ENCODE measurements around the gene SLC33A1.
"Not testable (repeated sequence)": the region's sequence is repeated elsewhere in the genome, so short reads cannot be mapped to it uniquely, and the experiment has no call there.

The SLC33A1 gene

DNA sequence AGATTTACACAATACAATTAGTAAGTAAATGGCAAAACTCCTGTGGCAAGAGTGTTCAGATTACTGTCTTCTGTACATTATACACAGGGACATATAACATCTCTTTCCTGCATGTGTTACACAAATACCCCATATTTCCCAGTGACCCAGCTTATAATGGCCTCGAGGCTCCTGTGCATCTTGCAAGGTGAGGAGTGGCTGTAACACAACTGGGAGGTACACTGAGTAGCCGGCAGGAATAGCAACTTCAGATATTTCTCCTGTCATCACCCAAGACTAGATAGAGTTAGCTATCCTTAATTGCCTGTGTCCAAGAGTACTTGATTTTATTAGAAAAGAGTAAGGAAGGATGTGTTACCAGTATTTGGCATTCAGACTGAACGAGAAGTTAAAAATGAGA, 21.8 kb upstream of the SLC33A1 start:
- DNase-seq (ENCODE audit: insufficient read length): no peak
- TF ChIP-seq TAF1 (IDR thresholded peaks at IDR 0.05; ENCODE audit: borderline replicate concordance, low read depth, low read length) (no peak), POLR2A (IDR thresholded peaks at IDR 0.05; ENCODE audit: low read depth, low read length) (no peak), POLR2AphosphoS5 (IDR thresholded peaks at IDR 0.05; ENCODE audit: low read depth, low read length) (no peak)
- FAIRE-seq: no peak

DNA sequence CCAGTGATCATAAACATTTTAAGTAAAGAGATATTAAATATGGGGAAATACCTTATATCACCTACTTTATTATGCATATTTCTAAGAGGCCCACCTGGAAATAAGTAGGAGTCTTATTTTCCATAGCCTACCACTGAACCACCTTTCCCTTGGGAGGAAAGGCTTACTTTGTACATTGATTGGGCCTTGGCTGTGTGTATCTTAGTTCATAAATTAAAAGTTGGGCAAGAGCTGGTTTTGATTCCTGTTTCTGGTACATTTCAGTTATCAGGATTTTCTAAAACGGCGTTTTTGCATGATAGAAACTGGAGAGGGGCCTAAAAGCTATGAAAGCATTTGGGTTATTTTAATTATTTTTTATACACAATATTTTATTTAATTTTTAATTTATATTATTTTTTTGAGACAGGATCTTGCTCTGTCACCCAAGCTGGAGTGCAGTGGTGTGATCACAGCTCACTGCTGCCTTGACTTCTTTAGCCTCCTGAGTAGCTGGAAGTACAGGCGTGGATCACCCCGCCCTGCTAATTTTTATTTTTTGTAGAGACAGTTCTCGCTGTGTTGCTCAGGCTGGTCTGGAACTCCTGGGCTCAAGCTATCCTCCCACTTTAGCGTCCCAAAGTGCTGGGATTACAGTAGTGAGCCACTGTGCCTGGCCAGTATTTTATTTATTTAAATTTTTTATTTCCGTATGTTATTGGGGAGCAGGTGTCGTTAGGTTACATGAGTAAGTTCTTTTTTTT, 18.8 kb upstream of the SLC33A1 start:
- TF ChIP-seq POLR2A (IDR thresholded peaks at IDR 0.05; ENCODE audit: low read depth, low read length) (no peak), POLR2AphosphoS5 (IDR thresholded peaks at IDR 0.05; ENCODE audit: low read depth, low read length) (no peak)
- DNase-seq (ENCODE audit: insufficient read length) (no peak), FAIRE-seq (no peak)

DNA sequence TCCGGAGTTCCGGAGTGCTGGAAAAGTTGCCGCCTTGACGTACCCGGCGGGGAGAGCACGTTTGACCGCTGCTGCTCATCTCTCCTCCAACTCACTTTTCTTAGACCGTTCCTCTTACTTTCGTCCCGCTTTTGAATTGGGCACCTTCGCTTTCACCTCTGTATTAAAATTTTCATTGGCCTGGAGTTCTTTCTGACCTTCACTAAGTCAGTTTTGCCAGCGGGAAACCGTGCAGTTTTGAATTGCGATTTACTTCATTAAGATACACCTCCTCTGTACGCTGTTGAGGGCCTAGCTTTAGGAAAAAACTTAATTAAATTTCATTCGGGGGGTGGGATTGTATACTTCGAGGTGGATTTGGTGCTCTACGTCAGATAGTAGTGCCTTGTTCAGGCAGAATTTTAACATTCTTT, 17.5 kb upstream of the SLC33A1 start:
- DNase-seq (ENCODE audit: insufficient read length) (no peak), FAIRE-seq (peak; percentile 62)
- TF ChIP-seq POLR2AphosphoS5 (IDR thresholded peaks at IDR 0.05; ENCODE audit: low read depth, low read length): no peak
- TF ChIP-seq POLR2A (IDR thresholded peaks at IDR 0.05; ENCODE audit: low read depth, low read length): no peak
- TF ChIP-seq TAF1 (IDR thresholded peaks at IDR 0.05; ENCODE audit: borderline replicate concordance, low read depth, low read length): no peak

DNA sequence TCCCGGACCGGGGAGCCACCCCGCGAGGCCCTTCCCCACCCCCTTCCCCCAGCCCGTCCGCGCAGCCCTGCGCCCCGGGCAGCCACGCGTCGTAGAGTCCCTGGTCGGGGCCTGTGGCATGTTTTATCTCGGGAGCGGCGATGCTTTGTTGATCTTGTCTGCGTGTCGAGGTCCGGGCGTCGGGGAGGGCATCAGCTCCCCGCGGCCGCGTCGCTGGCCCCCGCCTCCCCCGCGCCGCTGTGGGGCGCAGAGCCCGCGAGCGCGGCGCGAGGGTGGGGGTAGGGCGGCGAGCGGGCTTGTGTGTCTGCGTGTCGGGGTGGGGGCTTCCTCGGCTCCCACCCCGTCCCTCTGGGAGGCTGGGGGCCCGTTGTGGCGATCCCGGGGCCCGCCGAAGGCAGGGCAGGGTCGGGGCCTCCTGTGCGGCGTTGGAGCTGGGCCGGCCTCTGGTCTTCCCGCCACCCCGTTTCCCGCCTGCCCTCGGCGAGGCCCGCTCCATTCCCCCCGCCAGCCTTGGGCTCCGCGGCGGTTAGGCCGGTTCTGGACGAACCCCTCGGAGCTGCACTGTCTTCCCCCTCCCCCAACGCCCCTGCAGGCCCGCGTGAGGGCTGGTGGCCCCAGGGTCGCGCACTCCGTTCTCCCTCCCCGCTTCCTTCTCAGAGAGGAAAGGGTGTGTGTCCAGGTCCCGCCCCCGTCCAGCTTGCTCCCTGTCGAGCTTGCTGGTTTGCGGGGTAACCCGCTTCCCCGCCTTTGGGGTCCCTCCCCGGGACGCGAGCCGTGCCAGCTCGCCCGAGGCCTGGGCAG, 16.9 kb upstream of the SLC33A1 start:
- FAIRE-seq: peak; percentile 53
- TF ChIP-seq POLR2A (IDR thresholded peaks at IDR 0.05; ENCODE audit: low read depth, low read length): no peak
- TF ChIP-seq TAF1 (IDR thresholded peaks at IDR 0.05; ENCODE audit: borderline replicate concordance, low read depth, low read length): no peak
- no peak for TF ChIP-seq POLR2AphosphoS5 (IDR thresholded peaks at IDR 0.05; ENCODE audit: low read depth, low read length)
- DNase-seq (ENCODE audit: insufficient read length): peak; percentile 44

DNA sequence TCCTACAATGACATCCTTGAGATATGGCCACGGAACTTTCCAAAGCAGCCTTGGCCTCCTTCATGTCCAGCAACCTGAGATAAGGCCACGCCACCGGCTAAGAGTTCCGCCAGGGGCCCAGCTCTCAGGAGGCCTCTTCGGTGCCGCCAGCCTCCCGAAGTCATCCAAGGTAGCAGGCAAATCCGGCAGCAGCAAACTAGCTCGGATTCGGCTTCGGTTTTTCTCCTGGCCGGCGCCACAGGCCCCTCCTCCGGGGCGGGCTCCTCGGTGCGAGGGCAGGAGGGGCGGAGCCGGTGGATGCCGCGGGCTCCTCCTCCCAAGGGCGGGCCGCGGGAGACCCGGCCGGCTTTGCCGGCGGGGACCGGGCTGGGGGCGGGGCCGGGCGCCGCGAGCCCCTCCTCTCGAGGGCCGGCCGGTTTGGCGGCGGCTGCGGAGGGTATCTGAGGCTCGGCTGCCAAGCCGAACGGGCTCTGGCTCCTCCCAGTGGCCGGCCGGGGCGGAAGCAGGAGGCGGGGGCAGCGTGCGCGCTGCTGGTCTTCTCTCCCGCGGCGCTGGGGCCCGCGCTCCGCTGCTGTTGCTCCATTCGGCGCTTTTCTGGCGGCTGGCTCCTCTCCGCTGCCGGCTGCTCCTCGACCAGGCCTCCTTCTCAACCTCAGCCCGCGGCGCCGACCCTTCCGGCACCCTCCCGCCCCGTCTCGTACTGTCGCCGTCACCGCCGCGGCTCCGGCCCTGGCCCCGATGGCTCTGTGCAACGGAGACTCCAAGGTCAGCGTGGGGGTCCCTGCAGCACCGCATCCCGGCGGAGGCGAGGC, 16.1 kb upstream of the SLC33A1 start, which contains the start of gene GMPS:
TSS of gene GMPS (plus strand) at position 518 of the 812 bp plus-strand sequence. CDS start at position 739, 221 bp downstream.
- DNase-seq (ENCODE audit: insufficient read length) (peak; percentile 86), FAIRE-seq (peak; percentile 88)
- TF ChIP-seq POLR2A (IDR thresholded peaks at IDR 0.05; ENCODE audit: low read depth, low read length) (peak; percentile 87), TAF1 (IDR thresholded peaks at IDR 0.05; ENCODE audit: borderline replicate concordance, low read depth, low read length) (peak; percentile 79; the same call in 1 of the 2 replicates), POLR2AphosphoS5 (IDR thresholded peaks at IDR 0.05; ENCODE audit: low read depth, low read length) (peak; percentile 66)

DNA sequence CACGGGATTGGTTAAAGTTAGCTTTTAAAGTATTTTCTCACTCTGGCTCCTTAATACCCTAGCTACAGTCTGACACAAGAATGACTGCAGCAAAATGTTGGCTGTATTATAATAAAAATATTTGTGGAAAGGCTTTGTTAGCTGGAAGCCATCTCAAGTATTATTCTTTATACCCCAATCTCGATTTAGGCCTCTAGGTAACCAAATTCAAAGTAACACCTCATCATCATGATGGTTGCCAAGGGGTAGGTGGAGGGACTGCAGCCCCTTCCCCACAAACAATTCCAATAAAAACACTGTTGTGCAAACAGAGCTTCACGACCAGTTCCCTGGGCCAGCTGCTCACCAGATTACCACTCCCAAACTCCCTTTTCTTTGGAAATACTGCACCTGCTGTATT, 15.5 kb upstream of the SLC33A1 start:
- DNase-seq (ENCODE audit: insufficient read length) (no peak), FAIRE-seq (no peak)
- TF ChIP-seq POLR2A (IDR thresholded peaks at IDR 0.05; ENCODE audit: low read depth, low read length) (no peak), POLR2AphosphoS5 (IDR thresholded peaks at IDR 0.05; ENCODE audit: low read depth, low read length) (no peak), TAF1 (IDR thresholded peaks at IDR 0.05; ENCODE audit: borderline replicate concordance, low read depth, low read length) (no peak)

DNA sequence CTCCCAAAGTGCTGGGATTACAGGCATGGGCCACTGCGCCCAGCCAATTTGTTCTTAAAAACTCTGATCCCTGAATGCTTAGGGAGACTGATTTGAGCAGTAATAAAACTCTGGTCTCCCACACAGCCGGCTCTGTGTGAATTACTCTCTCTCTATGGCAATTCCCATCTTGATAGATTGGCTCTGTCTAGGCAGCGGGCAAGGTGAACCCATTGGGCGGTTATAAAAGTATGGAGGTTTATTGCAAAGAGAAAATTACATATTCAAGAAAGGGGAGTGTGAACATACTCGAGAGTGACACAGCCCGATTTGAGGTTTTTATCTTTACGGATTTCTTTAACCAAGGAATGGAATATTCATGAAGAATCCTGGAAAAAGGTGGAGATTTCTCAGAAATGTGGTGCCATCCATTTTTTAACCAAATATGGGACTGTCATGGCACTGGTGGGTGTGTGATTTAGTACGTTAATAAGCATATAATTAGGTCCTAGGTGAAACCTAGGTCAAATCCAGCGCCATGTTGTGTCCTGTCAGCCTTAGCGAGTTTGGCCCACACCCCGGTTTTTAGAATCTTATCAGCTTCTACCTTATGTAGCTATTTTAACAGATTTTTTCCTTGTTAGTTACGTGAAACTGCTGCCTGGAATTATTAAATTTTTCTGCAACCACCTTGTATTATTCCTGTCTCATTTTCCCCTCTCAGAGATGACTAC, 9.0 kb upstream of the SLC33A1 start:
- DNase-seq (ENCODE audit: insufficient read length) (no peak), FAIRE-seq (no peak)
- TF ChIP-seq TAF1 (IDR thresholded peaks at IDR 0.05; ENCODE audit: borderline replicate concordance, low read depth, low read length): no peak
- TF ChIP-seq POLR2AphosphoS5 (IDR thresholded peaks at IDR 0.05; ENCODE audit: low read depth, low read length): no peak

DNA sequence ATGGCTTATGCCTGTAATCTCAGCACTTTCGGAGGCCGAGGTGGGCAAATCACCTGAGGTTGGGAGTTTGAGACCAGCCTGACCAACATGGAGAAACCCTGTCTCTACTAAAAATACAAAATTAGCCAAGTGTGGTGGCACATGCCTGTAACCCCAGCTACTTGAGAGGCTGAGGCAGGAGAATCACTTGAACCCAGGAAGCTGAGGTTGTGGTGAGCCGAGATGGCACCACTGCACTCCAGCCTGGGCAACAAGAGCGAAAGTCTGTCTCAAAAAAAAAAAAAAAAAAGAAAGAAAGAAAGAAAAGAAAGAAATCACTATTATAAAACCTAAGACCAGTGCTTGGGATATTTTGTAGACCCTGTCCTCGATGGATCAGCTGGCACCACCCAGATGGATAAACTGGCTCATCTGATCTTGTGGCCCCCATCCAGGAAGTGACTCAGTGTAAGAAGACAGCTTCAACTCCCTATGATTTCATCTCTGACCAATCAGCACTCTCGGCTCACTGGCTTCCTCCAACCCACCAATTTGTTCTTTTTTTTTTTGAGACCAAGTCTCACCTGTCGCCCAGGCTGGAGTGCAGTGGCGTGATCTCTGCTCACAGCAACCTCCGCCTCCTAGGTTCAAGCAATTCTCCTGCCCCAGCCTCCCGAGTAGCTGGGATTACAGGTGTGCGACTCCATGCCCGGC, 8.2 kb upstream of the SLC33A1 start:
- DNase-seq (ENCODE audit: insufficient read length); FAIRE-seq: not testable (repeated sequence)

DNA sequence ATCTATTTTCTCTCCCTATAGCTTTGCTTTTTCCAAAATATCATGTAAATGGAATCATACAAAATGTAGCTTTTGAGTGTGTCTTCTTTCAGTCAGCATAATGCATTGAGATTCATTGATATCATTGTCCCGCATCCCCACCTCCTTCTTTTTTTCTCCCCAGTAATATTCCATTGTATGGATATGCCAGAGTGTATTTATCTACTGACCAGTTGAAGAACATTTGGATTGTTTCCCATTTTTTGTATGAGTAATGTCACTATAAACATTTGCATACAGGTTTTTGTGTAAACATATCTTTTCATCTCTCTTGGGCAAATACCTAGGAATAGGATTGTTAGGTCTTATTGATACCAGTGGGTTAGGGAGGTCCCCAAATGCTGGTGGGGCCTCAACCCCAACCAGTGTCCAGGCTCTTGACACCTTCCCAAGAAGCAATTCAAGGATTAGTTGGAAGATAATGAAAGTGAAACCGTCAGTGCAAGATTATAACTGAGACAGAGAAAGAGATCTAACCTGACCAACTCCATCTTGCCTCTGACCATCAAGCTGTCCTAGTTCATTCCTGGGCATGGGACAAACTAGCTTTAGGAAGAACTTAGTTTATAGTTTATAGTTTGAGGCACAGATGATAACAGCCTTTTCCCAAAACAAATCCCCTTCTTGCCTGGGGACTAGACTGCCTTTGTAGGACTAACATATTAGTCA, 7.4 kb upstream of the SLC33A1 start:
- no peak for DNase-seq (ENCODE audit: insufficient read length)
- no peak for TF ChIP-seq TAF1 (IDR thresholded peaks at IDR 0.05; ENCODE audit: borderline replicate concordance, low read depth, low read length)
- no peak for TF ChIP-seq POLR2A (IDR thresholded peaks at IDR 0.05; ENCODE audit: low read depth, low read length)
- TF ChIP-seq POLR2AphosphoS5 (IDR thresholded peaks at IDR 0.05; ENCODE audit: low read depth, low read length): no peak
- FAIRE-seq: no peak

DNA sequence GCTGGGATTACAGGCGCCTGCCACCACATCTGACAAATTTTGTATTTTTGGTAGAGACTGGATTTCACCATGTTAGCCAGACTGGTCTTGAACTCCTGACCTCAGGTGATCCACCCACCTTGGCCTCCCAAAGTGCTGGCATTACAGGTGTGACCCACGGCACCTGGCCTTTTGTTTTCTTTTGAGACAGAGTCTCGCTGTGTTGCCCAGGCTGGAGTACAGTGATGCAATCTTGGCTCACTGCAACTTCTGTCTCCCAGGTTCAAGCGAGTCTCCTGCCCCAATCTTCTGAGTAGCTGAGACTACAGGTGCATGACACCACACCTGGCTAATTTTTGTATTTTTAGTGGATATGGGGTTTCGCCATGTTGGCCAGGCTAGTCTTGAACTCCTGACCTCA, 6.2 kb upstream of the SLC33A1 start:
- not testable (repeated sequence) for FAIRE-seq

More for the DNA sequence above, 6.2 kb upstream of the SLC33A1 start:
- not testable (repeated sequence) for DNase-seq (ENCODE audit: insufficient read length)

All from GM12892 (cell line).